Activated CD4-positive, alpha-beta T cell treated with anti-CD3 and anti-CD28 coated beads for 24 hours (primary cell): ENCODE results near the gene SMG7.

Experiments used
- DNase-seq, 2 donors: peaks; one replicate each; pipeline ENCODE4 v3.0.0-alpha.2; 2020; ENCODE audit warnings: low read depth in 2 of 2

Gene SMG7

DNA sequence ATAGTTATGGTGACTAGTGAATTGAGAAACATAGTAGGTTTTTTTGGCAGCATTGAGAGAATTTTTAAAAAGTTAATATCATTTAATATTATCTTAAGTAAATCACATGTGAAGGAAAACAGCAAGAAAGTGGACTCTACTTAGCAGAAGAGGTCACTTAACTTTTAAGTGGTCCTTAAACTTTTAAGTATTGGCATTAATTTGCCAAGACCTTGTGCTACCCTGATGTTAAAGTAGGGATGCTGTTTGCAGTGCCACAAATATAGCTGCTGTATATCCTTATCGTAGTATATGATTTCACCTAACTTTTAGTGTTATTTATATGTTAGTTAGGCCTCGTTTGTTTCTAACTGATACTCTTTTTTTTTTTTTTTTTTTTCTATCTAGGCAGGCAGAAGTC, 40.2 kb downstream of the SMG7 start:
- DNase-seq: no peak

DNA sequence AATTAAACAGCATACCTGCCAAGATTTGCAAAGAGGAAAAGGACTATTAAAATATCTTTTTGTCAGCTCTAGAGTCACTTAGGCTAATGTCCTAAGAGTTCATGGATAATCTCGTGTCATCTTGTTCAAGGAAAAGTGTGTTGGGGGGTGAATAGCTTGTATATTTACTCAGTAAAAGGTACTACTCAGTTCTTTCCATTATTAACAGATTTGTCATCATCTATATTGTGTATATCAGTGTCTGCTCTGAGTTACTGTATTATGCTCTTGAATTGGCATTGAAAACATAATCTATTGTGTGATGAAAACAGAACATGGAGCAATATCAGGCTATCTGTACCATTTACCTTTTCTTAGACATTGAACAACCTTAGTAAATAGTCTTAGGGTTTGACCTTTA, 41.9 kb downstream of the SMG7 start:
- no peak for DNase-seq

DNA sequence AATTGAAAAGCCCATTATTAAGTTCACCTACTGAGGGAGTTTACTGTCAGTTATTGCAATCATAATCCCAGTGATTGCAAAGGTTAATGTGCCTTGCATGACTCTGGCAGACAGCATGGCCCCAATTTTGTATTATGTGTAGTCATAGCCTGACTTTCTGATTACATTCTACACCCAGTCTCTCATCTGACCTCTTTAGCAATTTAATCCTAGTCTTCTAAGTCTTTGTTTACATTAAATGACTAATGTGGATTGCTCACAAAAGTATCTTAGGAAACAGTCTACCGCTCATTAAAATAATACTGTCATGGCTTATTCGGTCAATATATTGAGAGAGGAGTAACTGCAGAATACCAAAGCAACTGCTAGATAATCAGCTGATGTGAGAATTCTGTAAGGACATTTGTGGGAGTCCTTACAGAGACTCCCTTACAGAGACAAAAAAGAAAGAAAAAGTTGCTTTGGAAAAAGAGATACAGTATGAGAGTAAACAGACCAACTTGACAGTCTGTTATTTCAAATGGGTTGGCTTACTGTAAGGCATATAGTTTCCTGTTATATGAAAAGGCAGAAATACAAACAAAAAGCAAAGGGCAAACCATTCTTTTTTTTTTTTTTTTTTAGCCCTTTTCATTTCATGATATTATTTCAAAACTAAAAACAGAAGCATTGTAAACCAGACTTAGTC, 42.8 kb downstream of the SMG7 start:
- no peak for DNase-seq

DNA sequence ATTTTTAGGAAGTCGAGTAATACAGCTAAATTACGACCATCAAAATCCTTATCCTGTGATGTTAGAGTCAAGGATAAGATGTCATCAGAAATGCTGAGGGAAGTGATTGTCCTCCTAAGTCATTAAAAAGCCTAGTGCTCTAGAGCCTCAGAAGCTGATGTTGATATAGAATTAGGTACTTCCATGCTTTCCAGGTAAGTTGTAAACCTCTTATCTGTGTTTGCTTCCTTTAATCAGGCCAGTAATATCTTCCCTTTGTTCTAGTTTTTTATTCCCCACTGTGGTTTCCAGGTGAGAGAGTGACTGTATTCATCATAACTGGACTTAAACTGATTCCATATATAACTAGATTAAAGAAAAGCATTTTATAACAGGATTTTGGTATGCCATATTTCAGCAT, 44.4 kb downstream of the SMG7 start:
- no peak for DNase-seq

DNA sequence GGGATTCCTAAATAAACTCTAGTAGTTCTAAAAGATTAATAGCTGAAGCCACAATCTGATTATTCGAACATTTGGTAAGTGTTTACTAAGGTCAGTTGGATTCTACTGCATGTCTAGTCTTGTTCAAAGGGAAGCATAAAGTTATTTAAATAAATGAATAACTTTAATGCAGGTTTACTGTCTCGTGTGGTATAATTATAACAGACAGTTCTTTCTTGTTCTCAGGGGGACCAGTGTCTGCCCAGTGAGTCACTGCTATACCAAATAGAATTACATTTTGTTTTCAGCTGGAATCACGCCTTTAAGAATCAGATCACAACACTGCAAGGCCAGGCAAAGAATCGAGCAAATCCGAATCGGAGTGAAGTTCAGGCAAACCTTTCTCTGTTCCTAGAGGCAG, 45.1 kb downstream of the SMG7 start:
- no peak for DNase-seq

DNA sequence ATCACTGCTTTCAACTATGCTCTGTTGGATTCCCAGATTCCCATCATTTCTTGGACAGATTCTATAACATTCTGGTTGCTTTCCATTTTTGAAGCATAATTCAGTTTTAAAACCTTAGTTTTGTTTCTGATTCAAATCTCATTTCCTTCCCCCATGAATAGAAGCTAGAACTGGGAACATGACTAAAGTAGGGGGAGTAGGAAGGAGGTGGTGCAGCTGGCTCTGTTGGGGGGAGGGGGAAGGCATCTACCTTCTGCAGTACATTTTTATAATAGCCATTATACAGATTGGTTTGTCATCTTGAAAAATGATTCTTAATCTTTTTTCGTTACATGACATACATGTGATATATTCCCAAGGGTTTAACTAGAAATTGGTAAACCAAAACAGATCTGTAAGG, 48.1 kb downstream of the SMG7 start:
- no peak for DNase-seq

DNA sequence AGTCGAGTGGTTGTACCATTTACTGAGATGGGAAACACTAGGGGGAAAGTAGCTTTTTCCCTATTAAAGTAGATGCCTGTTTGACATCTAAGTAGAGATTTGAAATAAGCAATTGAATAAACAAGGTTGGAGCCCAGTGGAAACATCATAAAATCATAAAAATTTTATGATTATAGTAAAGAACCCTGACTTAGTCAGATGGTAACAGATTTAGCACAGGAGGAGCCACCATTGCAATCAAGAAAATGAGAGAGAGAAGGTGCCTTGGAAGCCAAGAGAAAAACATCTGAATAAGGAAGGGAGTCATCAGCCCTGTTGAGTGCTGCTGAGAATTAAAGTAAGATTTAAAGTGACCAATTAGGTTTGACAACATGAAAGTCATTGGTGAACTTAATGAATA, 49.8 kb downstream of the SMG7 start:
- DNase-seq: no peak

DNA sequence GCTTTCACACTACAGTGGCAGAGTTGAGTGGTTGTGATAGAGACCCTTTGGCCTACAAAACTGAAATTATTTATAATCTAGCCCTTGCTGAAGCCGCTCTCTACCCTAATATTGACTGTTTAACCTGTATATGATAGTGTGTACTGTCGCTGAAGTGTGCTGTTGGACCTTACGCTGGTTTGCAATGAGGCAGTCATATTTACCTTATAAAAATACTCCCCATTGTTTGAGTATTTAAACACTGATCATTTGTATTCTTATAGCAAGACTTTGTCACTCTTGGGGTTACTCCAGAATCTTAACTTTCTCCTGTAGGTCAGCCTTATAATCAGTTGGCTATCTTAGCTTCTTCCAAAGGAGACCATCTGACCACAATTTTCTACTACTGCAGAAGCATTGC, 56.3 kb downstream of the SMG7 start:
- no peak for DNase-seq

DNA sequence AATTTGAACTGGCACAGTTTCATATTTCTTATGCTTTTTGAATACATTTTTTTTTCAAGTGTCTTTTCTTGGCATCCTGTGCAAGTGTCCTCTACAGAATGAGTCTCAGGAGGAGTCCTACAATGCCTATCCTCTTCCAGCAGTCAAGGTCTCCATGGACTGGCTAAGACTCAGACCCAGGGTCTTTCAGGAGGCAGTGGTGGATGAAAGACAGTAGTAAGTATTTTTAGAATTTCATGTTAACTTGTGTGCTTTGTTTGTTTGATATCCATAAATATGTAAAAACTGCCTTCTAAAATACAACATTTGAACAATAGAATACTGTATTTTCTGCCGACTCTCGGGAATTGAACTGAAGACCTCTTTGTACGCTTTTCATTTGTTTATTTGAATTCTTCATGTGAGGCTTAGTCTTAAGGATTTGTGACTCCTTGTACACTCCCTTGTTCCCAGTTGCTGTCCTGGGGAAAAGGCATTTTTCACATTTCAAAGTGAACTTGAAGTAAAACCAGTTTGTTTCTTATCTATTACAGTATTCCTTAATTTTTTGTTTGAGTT, 61.4 kb downstream of the SMG7 start:
- no peak for DNase-seq

DNA sequence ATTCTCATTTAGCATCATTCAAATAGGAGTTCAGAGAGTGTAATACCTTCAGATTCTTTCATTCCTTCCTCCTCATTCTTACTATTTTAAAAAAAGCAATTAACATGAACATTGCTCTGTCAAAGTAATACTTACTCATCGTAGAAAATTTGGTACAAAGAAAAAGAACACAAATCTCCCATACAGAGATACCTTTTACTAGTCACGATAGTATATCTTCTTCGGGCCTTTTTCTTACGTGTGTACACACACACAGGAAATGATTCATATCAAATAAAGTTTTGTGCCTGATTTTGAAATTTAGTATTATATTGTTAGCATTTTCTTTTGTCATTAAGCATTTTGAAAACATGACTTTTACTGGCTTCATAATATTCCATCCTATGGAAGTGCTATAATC, 65.1 kb downstream of the SMG7 start:
- DNase-seq: no peak

DNA sequence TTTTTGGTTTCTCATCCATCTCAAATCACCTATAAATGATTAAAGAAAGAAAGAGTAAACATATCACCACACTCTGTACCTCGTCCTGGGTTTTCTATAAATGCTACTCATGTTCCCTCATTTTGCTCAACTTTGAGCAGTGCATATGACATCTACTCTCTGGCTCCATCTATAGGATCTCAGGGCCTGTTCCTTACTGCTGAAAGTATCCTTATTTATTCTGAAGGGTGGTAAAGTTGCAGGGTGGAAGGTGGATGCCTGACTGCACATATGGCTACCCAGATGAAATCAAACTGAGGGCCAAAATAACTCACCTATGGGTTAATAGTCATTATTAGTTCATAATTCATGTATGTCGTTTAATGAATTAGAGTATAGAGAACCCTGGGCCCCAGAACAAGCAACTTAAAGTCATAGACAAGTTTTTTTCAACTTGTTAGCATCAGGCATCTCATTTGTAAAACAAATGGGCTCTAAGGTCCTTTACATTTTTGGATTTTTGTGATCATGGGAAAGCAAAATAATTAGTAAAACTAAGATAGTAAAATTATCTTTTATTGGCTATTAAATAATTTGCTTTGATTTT, 71.4 kb downstream of the SMG7 start:
- no peak for DNase-seq

DNA sequence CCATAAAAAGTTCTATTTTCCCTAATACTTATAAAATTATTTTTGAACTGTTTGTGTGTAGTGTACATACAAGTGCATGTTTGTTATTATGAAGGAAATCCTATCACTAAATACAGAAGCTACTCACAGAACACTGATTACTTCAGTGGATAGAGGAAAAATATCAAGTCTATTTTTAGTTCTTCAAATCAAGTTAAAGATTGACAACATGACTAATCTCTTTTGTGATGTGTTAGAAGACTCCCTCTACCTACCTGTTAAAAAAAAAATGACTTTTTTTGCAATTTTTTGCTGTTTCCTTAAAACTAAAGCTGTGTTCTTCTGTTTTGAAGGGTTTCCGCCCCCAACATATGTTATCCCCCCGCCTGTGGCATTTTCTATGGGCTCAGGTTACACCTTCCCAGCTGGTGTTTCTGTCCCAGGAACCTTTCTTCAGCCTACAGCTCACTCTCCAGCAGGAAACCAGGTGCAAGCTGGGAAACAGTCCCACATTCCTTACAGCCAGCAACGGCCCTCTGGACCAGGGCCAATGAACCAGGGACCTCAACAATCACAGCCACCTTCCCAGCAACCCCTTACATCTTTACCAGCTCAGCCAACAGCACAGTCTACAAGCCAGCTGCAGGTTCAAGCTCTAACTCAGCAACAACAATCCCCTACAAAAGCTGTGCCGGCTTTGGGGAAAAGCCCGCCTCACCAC, 72.4 kb downstream of the SMG7 start:
- no peak for DNase-seq

DNA sequence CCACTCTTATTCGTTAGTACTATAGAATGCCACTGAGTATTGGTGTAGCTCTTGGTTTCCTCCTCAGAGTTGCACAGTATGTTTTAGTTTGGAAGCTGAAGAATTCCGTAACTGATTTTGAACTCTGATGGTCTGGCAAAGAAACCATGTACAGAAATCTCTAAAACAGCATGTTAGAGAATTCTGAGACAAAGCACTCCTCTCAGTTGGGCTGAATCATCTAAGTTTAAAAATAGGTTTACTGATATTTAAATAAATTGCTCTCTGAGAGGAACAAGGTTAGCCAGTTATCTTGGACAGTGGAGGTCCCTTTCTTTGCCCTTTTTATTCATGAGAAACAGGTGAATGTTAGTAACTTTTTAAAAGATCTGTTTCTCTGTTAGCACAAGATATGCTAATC, 74.1 kb downstream of the SMG7 start:
- no peak for DNase-seq

DNA sequence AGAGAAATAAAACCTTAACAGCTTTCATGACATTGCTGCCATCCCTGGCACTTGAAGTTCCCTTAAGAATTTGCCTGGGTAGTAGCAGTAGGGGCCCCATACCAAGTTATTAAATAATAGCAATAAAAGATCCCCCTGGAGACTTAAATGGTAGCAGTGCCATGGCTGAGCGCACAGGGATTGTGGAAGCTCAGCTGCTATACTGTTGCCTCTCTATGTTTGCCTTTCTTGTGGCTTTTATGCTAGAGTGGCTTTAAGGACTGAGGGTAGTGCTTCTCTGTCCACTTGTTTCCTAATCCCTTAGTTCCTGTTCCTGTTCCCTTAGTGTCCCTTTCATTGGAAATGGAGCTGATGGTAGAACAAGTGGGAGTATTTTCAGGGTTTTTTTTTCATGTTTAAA, 75.8 kb downstream of the SMG7 start:
- DNase-seq: no peak

DNA sequence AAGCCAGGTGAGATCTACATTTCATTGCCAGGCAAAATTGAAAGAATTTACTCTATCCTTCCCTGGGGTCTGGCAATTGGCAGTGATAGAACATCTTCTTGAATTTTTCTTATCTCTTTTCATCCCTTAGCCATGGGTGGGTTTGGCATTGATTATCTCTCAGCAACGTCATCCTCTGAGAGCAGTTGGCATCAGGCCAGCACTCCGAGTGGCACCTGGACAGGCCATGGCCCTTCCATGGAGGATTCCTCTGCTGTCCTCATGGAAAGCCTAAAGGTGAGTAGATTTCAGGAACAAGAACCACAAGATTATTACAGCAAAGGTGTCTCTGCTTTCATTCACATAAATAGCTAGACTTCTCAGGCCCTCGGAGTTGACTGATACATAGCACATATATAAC, 78.6 kb downstream of the SMG7 start:
- no peak for DNase-seq

DNA sequence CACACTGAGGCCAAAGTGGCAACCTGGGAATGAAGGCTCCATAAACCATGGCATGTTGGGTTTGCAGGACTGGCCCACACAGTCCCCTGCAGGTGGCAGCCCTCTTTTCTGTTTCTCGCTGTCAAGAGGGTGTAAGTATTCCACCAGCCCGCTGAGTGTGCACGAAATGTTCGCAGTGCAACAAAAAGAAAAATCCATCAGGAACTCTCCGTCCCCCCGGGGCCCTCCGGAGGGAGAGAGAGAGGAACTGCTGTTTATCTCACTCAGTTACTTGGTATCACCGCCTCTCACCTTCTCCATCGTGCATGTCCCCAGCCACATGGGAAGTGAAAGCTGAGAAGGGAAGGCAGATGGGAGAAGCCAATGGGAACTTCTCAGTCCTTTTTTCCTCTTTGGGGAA, 79.6 kb downstream of the SMG7 start:
- no peak for DNase-seq

DNA sequence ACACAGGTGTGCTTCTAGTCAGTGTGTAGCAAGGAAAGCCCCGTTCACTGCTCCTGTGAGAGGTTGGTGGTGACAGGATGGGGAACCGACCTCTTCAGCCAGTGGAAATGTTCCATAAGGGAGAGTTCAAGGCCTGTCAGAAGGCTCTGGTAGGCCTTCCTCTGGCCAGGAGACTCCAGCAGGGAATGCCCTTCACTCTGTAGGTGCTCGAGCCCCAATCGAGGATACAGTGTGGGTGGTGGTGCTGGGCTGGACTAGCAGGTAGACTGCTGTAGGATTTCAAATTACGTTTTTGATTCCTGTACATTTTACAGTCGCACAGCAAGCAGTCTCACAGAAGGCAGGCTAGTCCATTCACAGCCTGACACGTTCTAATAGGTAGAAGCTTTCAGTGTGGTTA, 80.1 kb downstream of the SMG7 start:
- DNase-seq: no peak

DNA sequence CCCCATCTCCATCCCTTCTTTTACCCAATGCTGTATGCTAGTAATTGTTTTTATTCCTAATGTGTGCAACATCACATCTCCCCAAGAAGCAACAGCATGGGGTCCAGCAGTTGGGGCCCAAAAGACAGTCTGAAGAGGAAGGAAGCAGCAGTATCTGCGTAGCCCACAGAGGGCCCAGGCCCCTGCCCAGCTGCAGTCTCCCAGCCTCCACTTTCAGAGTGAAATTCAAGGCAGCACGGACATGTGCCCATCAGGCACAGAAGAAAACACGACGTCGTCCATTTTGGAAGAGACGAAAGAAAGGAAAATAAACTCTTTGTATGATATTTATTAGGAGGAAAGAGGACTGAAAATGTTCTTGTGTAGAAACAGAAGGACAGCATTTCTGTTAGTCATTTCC, 80.6 kb downstream of the SMG7 start:
- DNase-seq: no peak

DNA sequence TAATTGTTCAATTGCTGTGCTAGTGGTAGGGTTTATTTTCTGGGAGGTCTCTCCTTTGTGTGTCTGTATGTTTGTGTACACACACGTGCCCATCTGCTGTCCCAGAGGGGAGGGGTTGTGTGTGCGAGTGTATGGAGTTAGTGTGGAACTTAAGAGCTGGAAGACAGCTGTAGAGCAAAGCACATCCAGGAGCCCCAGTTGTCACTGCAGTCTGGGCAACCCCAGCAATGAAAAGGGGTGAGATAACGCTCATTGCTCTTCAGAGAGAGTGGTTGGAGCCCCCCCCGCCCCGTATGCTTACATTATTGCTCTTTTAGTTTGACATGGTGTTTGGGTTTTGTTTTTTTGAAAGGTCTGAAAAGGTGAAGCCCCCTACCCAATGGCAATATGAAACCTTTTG, 81.0 kb downstream of the SMG7 start:
- no peak for DNase-seq

DNA sequence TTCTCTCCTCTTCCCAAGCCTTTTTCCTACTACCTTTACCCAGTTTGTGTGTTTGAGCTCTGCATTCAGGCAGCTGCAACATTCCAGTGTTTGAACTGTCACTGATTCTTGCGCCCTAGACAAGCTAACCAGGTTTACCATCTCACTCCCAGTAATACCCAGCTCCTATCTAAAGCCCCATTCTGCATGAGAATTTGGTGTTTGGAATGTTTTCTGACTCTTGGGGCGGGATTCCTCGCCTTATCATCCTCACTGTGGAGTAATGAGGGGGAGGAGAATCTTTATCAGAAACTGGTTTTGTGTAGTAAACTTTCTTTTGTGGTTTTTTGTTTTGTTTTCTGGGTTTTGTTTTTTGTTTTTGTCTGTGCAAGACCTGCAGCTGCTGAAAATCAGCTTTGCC, 81.5 kb downstream of the SMG7 start:
- DNase-seq: no peak

DNA sequence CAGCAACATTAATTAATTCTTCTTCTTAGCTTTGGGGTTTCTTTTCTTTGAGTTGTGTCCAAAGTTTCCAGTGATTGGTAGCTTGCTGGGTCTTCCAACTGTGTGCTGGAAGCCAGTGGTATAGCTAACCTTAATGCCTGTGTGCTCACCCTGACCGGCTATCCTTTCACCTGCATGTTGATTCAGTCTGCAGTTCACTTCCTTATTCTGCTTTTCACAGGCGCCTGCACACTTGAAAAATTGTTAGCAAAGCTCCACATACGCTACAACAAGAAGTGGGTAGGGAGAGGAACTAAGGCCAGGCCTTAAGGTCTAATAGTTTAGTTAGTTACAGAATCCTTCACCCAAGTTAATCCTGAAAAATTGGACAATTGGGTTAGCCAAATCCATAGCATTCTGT, 82.3 kb downstream of the SMG7 start:
- DNase-seq: no peak

DNA sequence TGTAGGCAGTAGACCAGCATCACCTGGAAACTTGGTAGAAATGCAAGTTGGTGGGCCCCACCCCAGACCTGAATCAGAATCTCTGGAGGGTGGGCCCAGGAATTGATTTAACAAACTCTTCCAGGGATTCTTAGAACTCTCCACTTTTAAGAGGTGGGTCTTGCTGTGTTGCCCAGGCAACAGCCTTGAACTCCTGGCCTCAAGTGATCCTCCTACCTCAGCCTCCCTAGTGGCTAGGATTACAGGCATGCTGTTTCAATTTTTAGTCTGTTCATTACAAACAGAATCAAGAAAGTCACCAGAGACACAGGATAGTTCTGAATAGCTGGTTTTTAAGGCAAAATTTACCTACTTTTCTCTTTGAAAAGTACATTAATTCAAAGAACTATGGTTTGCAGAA, 86.8 kb downstream of the SMG7 start:
- DNase-seq: no peak

DNA sequence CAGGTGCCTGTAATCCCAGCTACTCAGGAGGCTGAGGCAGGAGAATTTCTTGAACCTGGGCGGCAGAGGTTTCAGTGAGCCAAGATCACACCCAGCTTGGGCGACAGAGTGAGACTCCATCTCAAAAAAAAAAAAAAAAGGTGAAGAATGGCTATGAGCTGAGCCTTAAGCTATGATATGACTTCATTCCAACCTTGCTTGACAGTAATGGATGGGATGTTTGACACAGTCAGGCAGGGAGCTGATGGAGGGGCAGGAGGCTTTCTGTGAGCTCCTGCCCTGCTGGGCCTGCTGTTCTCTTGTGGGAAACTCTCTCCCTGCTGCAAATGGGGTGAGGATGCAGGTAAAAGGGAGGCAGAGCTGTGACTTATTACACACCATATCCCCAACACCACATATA, 90.4 kb downstream of the SMG7 start:
- no peak for DNase-seq
